ENCODE measurements around the gene PRC1.
"Not testable (repeated sequence)": the region's sequence is repeated elsewhere in the genome, so short reads cannot be mapped to it uniquely, and the experiment has no call there.

The PRC1 gene

GRCh38 chr15:90931828-90932659 is 62.3 kb downstream of the PRC1 start, which contains the start of gene HDDC3:
TSS of gene HDDC3 (minus strand) at chr15:90932549. CDS start at chr15:90932540, 9 bp downstream.
- no peak for DNase-seq

- no peak for DNase-seq
Observed at GRCh38 chr15:90931575-90931827, 62.8 kb downstream of the PRC1 start.

- DNase-seq = no peak
Observed at GRCh38 chr15:90930861-90931574, 63.3 kb downstream of the PRC1 start.

GRCh38 chr15:90929246-90930019 is 64.9 kb downstream of the PRC1 start:
- DNase-seq = no peak

GRCh38 chr15:90928106-90928505 is 66.2 kb downstream of the PRC1 start:
- DNase-seq = not testable (repeated sequence)

- not testable (repeated sequence) for DNase-seq
Observed at GRCh38 chr15:90926766-90927165, 67.6 kb downstream of the PRC1 start.

GRCh38 chr15:90924375-90924774 is 70.0 kb downstream of the PRC1 start:
- no peak for DNase-seq

GRCh38 chr15:90922712-90923322 is 71.5 kb downstream of the PRC1 start:
- DNase-seq = not testable (repeated sequence)

- no peak for DNase-seq
Observed at GRCh38 chr15:90921887-90922286, 72.4 kb downstream of the PRC1 start.

- DNase-seq = no peak
Observed at GRCh38 chr15:90918835-90919234, 75.5 kb downstream of the PRC1 start.

- DNase-seq = no peak
Observed at GRCh38 chr15:90918034-90918788, 76.1 kb downstream of the PRC1 start.

- DNase-seq = no peak
Observed at GRCh38 chr15:90917569-90917968, 76.8 kb downstream of the PRC1 start.

- no peak for DNase-seq
Observed at GRCh38 chr15:90916461-90916860, 77.9 kb downstream of the PRC1 start.
